Inflammatory macrophage treated with lipopolysaccharide for 4 hours (primary cell): ENCODE measurements around the gene KLF14.
"Not testable (repeated sequence)": the region's sequence is repeated elsewhere in the genome, so short reads cannot be mapped to it uniquely, and the experiment has no call there.

Experiments used
- DNase-seq: peaks from one replicate; pipeline ENCODE4 v3.0.0-alpha.2; 2020

Gene KLF14

GRCh38 chr7:130733931-130734814 lies at the start of gene KLF14:
Gene KLF14, minus strand, starts transcription at chr7:130734207. Its CDS starts 174 bp downstream, at chr7:130734033.
- peak; percentile 18 for DNase-seq

DNA sequence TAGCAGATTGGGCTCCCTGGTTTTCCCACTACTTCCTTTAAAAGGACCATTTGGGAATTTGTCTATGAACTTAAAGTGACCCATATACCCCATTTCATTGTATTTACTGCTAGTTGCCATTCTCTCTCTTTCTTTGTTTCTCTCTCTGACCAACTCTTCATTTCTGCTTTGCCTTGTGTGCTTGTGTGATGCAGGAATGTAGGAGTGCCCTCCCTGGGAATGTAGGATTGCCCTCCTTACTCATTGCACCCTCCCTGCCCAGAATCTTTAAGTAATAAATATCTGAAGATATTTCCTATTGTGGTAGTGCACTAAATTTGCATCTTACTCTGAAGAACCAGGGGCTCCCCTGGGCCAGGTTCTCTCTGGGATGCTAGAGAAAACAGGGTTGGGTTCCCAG lies 47.3 kb upstream of the KLF14 start:
- DNase-seq = no peak

- DNase-seq = no peak
Measured at GRCh38 chr7:130777426-130777825, 43.4 kb upstream of the KLF14 start.

GRCh38 chr7:130772456-130772855 lies 38.4 kb upstream of the KLF14 start:
- DNase-seq = not testable (repeated sequence)

GRCh38 chr7:130768854-130769253 lies 34.8 kb upstream of the KLF14 start:
- no peak for DNase-seq

DNA sequence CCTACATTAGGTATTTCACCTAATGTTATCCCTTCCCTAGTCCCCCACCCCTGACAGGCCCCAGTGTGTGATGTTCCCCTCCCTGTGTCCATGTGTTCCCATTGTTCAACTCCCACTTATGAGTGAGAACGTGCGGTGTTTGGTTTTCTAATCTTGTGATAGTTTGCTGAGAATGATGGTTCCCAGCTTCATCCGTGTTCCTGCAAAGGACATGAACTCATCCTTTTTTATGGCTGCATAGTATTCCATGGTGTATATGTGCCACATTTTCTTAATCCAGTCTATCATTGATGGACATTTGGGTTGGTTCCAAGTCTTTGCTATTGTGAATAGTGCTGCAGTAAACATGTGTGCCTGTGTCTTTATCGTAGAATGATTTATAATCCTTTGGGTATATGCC lies 30.6 kb upstream of the KLF14 start:
- not testable (repeated sequence) for DNase-seq

- peak; percentile 52 for DNase-seq
Measured at GRCh38 chr7:130758429-130759056, 24.5 kb upstream of the KLF14 start.

- no peak for DNase-seq
Measured at GRCh38 chr7:130756316-130756715, 22.3 kb upstream of the KLF14 start.

GRCh38 chr7:130752424-130752823 lies 18.4 kb upstream of the KLF14 start:
- DNase-seq = no peak

GRCh38 chr7:130750755-130751154 lies 16.7 kb upstream of the KLF14 start:
- no peak for DNase-seq

GRCh38 chr7:130748531-130749389 lies 14.8 kb upstream of the KLF14 start:
- no peak for DNase-seq

- DNase-seq = peak; percentile 81
Measured at GRCh38 chr7:130741331-130741995, 7.5 kb upstream of the KLF14 start.

DNA sequence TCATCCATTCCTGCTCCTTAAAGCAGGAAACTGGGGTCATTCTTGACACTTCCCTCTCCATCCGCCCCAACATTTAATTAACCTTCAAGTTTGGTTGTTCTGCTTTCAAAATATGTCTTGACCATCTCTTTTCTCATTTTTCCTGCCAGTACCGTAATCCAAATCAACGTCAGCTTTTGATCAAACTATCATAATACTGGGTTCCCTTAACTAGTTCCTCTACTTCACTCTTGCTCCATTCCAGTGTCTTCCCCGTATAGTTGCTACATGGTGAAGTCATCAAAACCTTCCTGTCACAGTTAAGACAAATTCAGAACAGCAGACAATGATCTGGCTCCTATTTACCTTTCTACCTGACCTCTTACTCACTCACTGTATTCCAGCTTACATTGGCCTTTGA lies 6.6 kb upstream of the KLF14 start:
- DNase-seq = peak; percentile 83

DNA sequence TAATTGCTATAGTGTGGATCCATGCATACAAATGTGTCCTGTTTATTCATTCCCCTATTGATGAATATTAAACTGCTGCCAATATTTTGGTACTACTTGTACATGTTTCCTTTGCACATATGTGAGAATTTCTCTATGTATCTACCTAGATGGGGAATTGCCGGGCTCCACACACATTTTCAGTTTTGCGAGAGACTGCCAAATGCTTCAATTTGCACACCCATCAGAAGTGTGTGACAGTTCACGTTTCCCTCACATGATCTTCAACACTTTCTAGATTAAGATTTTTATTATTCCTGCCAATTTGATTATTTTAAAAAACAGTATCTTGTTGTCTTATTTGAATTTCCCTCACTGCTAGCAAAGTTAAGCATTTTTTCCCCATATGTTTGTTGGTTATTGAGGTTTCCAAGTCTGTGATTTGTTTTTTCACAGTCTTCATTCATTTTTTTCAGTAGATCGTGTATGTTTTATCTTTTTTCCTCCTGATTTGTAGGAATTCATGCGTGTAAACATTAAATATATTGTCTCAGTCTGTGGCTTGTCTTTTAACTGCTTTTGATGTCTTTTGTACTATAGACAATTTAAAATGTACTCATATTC lies 2.4 kb upstream of the KLF14 start:
- no peak for DNase-seq

- no peak for DNase-seq
Measured at GRCh38 chr7:130734815-130735716, 1.1 kb upstream of the KLF14 start.

GRCh38 chr7:130732980-130733930 lies 752 bp downstream of the KLF14 start:
- peak; percentile 3 for DNase-seq

DNA sequence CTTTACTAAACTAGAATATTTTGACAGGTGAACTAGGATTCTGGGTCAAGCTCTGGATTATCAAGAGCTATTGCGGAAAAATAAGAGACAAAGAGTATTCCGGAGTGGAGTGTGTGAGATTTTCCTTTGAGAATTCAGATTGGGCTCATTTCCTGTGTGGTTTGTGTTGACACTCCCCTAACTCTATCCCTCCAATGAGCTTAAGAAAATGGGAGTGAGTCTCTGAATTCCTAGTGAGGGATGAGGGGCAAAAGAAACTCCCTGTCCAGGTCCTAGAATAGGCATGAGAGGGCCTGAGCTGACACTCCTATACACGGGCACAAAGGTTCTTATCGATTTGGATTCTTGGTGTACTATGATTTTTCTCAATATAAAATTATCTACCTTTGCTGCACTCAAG lies 10.2 kb downstream of the KLF14 start:
- DNase-seq = no peak

DNA sequence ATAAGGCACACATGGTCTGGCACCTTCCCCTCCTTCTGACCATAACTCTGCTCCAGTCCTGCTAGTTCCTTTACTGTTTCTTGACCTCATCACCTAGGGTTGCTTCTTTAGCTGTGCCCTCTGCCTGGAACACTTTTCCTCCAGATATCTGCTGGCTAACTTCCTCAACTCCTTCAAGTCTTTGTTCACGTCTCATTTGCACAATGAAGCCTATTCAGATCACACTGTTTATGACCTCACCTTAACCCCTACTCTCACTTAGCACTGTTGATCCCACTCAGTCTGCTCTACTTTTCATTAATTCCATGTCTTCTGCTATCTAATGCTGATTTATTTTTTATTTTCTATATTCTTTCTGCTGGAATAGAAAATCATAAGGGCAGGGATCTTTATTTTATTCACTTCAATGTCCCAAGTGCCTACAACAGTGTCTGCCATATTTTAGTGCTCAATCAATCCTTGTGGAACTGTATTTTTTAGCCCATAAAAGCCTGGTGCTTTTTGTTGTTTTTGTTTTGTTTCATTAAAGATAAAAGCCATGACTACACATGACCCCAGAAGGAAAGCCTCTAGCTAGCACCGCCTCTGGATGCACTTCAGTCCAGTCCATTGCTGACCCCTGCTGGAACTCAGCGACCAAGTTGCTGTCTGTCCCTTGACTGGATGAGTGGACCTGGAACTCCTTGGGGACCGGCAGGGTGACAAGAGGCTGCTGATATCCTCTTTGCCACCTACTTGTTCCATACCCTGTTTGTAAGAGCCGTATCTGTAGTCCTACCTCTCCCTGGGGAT lies 12.3 kb downstream of the KLF14 start:
- DNase-seq = peak; percentile 56

- no peak for DNase-seq
Measured at GRCh38 chr7:130719541-130719940, 14.5 kb downstream of the KLF14 start.
